ENCODE results near the gene ICE2.
A peak's percentile ranks its signal among the peaks of the same experiment; 100 is the strongest.

ICE2 gene

GRCh38 chr15:60496853-60497252 lies 17.9 kb upstream of the ICE2 start:
- DNase-seq (ENCODE audit: low spot score) = peak; percentile 68

- peak; percentile 26 for DNase-seq (ENCODE audit: low spot score)
Measured at GRCh38 chr15:60494108-60494507, 15.2 kb upstream of the ICE2 start.

GRCh38 chr15:60493166-60493565 lies 14.2 kb upstream of the ICE2 start:
- no peak for DNase-seq (ENCODE audit: low spot score)

- DNase-seq (ENCODE audit: low spot score) = no peak
Measured at GRCh38 chr15:60486742-60487141, 7.8 kb upstream of the ICE2 start.

- DNase-seq (ENCODE audit: low spot score) = no peak
Measured at GRCh38 chr15:60485365-60486055, 6.6 kb upstream of the ICE2 start.

GRCh38 chr15:60483042-60483441 lies 4.1 kb upstream of the ICE2 start:
- DNase-seq (ENCODE audit: low spot score) = no peak

- no peak for DNase-seq (ENCODE audit: low spot score)
Measured at GRCh38 chr15:60480888-60481287, 1.9 kb upstream of the ICE2 start.

GRCh38 chr15:60480149-60480548 lies 1.2 kb upstream of the ICE2 start:
- DNase-seq (ENCODE audit: low spot score) = no peak

GRCh38 chr15:60479361-60480110 lies 594 bp upstream of the ICE2 start:
- no peak for DNase-seq (ENCODE audit: low spot score)

- DNase-seq (ENCODE audit: low spot score) = peak; percentile 37
Measured at GRCh38 chr15:60477916-60478565, 901 bp downstream of the ICE2 start.

- no peak for DNase-seq (ENCODE audit: low spot score)
Measured at GRCh38 chr15:60477164-60477563, 1.8 kb downstream of the ICE2 start.

- DNase-seq (ENCODE audit: low spot score) = no peak
Measured at GRCh38 chr15:60476713-60477112, 2.2 kb downstream of the ICE2 start.

GRCh38 chr15:60473135-60473534 lies 5.8 kb downstream of the ICE2 start:
- no peak for DNase-seq (ENCODE audit: low spot score)

- DNase-seq (ENCODE audit: low spot score) = no peak
Measured at GRCh38 chr15:60471314-60471713, 7.6 kb downstream of the ICE2 start.

GRCh38 chr15:60469893-60470641 lies 8.9 kb downstream of the ICE2 start:
- no peak for DNase-seq (ENCODE audit: low spot score)

GRCh38 chr15:60464836-60465630 lies 13.9 kb downstream of the ICE2 start:
- no peak for DNase-seq (ENCODE audit: low spot score)

GRCh38 chr15:60462027-60462426 lies 16.9 kb downstream of the ICE2 start:
- DNase-seq (ENCODE audit: low spot score) = no peak

GRCh38 chr15:60460931-60461330 lies 18.0 kb downstream of the ICE2 start:
- DNase-seq (ENCODE audit: low spot score) = no peak

GRCh38 chr15:60458721-60459120 lies 20.2 kb downstream of the ICE2 start:
- peak; percentile 17 for DNase-seq (ENCODE audit: low spot score)

- DNase-seq (ENCODE audit: low spot score) = no peak
Measured at GRCh38 chr15:60457985-60458384, 21.0 kb downstream of the ICE2 start.

GRCh38 chr15:60454824-60455223 lies 24.1 kb downstream of the ICE2 start:
- DNase-seq (ENCODE audit: low spot score) = no peak
